DOHH2 (cell line): Measurements from ENCODE around the gene UROC1.

Experiments used
- H3F3A ChIP-seq: fragments of 200-600 bp; sonication (generic), shearing (Covaris generic); 2 replicates; pipeline ENCODE4 v1.6.0; 2016; ENCODE audit warnings: antibody characterized with exemption, mild to moderate bottlenecking; ENCODE audit not compliant: control insufficient read depth, insufficient read depth
- H3K27ac ChIP-seq: fragments of 200-600 bp; sonication (generic); 2 replicates; pipeline ENCODE4 v1.5.1; 2014; ENCODE audit warnings: low read depth, mild to moderate bottlenecking, low read length, moderate library complexity
- H3K27me3 ChIP-seq: fragments of 200-600 bp; sonication (generic); 2 replicates; pipeline ENCODE4 v1.6.1; 2014; ENCODE audit warnings: mild to moderate bottlenecking, low read length, mixed read lengths; ENCODE audit not compliant: control insufficient read depth
- H3K36me3 ChIP-seq: fragments of 200-600 bp; sonication (generic); 2 replicates; pipeline ENCODE4 v1.6.1; 2014; ENCODE audit warnings: mild to moderate bottlenecking, low read length, moderate library complexity, mixed read lengths; ENCODE audit not compliant: control insufficient read depth
- H3K4me1 ChIP-seq: fragments of 200-600 bp; sonication (generic); 2 replicates; pipeline ENCODE4 v1.6.1; 2014; ENCODE audit warnings: mild to moderate bottlenecking, low read length, mixed read lengths; ENCODE audit not compliant: control insufficient read depth
- H3K4me2 ChIP-seq: fragments of 200-600 bp; sonication (generic); 2 replicates; pipeline ENCODE4 v1.6.0; 2014; ENCODE audit warnings: mild to moderate bottlenecking, low read length, moderate library complexity
- H3K4me3 ChIP-seq: fragments of 200-600 bp; sonication (generic); 2 replicates; pipeline ENCODE4 v1.5.1; 2014; ENCODE audit warnings: mild to moderate bottlenecking, low read length, mixed read lengths
- H3K79me2 ChIP-seq: fragments of 200-600 bp; sonication (generic); 2 replicates; pipeline ENCODE4 v1.6.1; 2014; ENCODE audit warnings: mild to moderate bottlenecking, low read length, mixed read lengths; ENCODE audit not compliant: control insufficient read depth
- H3K9me2 ChIP-seq: fragments of 200-600 bp; sonication (generic); replicated peaks from 2 replicates; pipeline ENCODE4 v1.6.1; 2014; ENCODE audit warnings: mild to moderate bottlenecking, low read length, mixed read lengths; ENCODE audit not compliant: control insufficient read depth
- H3K9me3 ChIP-seq: fragments of 200-600 bp; sonication (generic); 2 replicates; pipeline ENCODE4 v1.6.1; 2014; ENCODE audit warnings: antibody characterized with exemption, low read length, mixed read lengths; ENCODE audit not compliant: control insufficient read depth, insufficient read depth
- H4K20me1 ChIP-seq: fragments of 200-600 bp; sonication (generic); 2 replicates; pipeline ENCODE4 v1.6.0; 2014; ENCODE audit warnings: low read depth, mild to moderate bottlenecking, antibody characterized with exemption, low read length, moderate library complexity; ENCODE audit not compliant: control insufficient read depth, insufficient read depth
- CTCF ChIP-seq: fragments of 200-600 bp; sonication (generic); IDR thresholded peaks from one replicate; pipeline ENCODE4 v1.5.1; 2014; ENCODE audit warnings: antibody characterized with exemption, mild to moderate bottlenecking, low read depth, low read length; ENCODE audit not compliant: poor library complexity, severe bottlenecking
- EZH2phosphoT487 ChIP-seq: fragments of 200-600 bp; sonication (generic); IDR thresholded peaks from 2 replicates; pipeline ENCODE4 v1.6.1; 2017; ENCODE audit warnings: borderline replicate concordance, mild to moderate bottlenecking, antibody characterized with exemption, low read length, moderate library complexity, mixed read lengths

Gene UROC1

GRCh38 chr3:126519506-126520455 is 2.2 kb upstream of the UROC1 start:
- H3K4me2 ChIP-seq, result no peak overlapping the region
- TF ChIP-seq EZH2phosphoT487, result no peak
- no peak for TF ChIP-seq CTCF

GRCh38 chr3:126518779-126519177 is 1.2 kb upstream of the UROC1 start:
- no peaks in the 10 kb centered on the region for H3K4me1 ChIP-seq
- H3F3A ChIP-seq, result no peaks in the 10 kb centered on the region
- no peaks in the 10 kb centered on the region for H3K79me2 ChIP-seq
- H3K27ac ChIP-seq, result no peak overlapping the region
- H3K9me3 ChIP-seq, result no peaks in the 10 kb centered on the region
- no peaks in the 10 kb centered on the region for H3K36me3 ChIP-seq
- H4K20me1 ChIP-seq, result no peaks in the 10 kb centered on the region
- no peak overlapping the region for H3K4me3 ChIP-seq
- H3K9me2 ChIP-seq, result no peaks in the 10 kb centered on the region
- H3K27me3 ChIP-seq, result no peaks in the 10 kb centered on the region
- TF ChIP-seq EZH2phosphoT487 (no peak), CTCF (no peak)
- H3K4me2 ChIP-seq, result no peak overlapping the region

More at GRCh38 chr3:126519506-126520455, 2.2 kb upstream of the UROC1 start:
- no peaks in the 10 kb centered on the region for H3K27me3 ChIP-seq
- no peaks in the 10 kb centered on the region for H3K79me2 ChIP-seq
- H3K4me3 ChIP-seq, result no peak overlapping the region
- no peak overlapping the region for H3K27ac ChIP-seq
- no peaks in the 10 kb centered on the region for H3K36me3 ChIP-seq
- H3K4me1 ChIP-seq, result no peaks in the 10 kb centered on the region
- H3F3A ChIP-seq, result no peaks in the 10 kb centered on the region
- no peaks in the 10 kb centered on the region for H3K9me3 ChIP-seq
- no peaks in the 10 kb centered on the region for H3K9me2 ChIP-seq
- H4K20me1 ChIP-seq, result no peaks in the 10 kb centered on the region

- H3K9me3 ChIP-seq, result no peaks in the 10 kb centered on the region
- H3K36me3 ChIP-seq, result no peaks in the 10 kb centered on the region
- H3K4me3 ChIP-seq, result no peak overlapping the region
- H3K27me3 ChIP-seq, result no peaks in the 10 kb centered on the region
- H3K4me2 ChIP-seq, result no peak overlapping the region
- H3K4me1 ChIP-seq, result no peaks in the 10 kb centered on the region
- no peaks in the 10 kb centered on the region for H3K9me2 ChIP-seq
- H3F3A ChIP-seq, result no peaks in the 10 kb centered on the region
- H3K27ac ChIP-seq, result no peak overlapping the region
- no peaks in the 10 kb centered on the region for H4K20me1 ChIP-seq
- no peaks in the 10 kb centered on the region for H3K79me2 ChIP-seq
- TF ChIP-seq EZH2phosphoT487 (no peak), CTCF (no peak)
Measured at GRCh38 chr3:126517986-126518778, 609 bp upstream of the UROC1 start.
